Stimulated activated CD8-positive, alpha-beta memory T cell treated with anti-CD3 and anti-CD28 coated beads, Interleukin-2, amount 100 ng/mL, for 1 hour (primary cell): Measurements from ENCODE around the gene LCP2.

Source experiments
- DNase-seq, 2 donors: peaks; one replicate each; pipeline ENCODE4 v3.0.0-alpha.2; 2020; ENCODE audit warnings: low read depth in 2 of 2

The LCP2 gene

DNA sequence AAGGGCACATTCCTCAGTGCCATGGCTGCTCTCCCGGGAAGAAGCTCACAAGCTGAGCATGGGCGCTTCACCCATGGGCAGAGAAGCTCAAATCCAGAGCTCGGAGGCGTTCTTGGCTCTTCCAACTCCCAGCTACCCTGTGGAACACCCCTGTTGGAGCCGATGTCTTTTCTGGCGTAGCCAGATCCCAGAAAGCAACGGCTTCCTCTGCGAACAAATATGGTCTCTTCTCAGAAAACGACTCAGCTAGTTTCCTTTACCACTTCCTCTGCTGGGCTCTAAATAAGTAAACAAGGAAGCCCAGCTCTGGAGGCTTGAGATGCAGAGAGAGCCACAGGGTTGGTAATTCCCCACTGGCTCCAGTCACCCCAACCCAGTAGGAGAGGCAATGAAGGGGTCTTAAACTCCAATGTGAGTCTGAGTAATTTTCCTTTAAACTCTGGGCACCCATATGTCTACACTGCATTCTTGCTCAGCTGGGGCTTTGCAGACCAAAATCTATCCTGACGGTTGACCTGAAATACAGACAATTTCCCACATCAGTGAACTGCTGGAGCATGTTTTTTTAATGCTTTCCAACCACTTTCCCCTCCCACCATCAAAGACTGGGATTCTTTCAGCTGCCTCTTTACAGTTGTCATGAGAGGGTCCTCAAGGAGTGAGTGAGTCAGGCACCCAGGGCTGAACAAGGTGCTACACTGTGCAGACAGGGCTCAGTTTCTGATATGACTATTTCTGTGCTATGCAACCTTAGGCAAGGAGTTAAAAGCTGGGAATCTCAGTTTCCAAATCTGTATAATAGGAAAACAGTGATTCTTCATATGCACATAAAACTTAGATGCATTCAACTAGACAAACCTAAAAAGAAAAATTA is at the start of gene LCP2:
Gene LCP2 (minus strand): TSS at position 189 of the 874 bp plus-strand sequence. CDS start 166 bp downstream, at position 23.
- peak in 1 of 2 donors; percentile 38 for DNase-seq

DNA sequence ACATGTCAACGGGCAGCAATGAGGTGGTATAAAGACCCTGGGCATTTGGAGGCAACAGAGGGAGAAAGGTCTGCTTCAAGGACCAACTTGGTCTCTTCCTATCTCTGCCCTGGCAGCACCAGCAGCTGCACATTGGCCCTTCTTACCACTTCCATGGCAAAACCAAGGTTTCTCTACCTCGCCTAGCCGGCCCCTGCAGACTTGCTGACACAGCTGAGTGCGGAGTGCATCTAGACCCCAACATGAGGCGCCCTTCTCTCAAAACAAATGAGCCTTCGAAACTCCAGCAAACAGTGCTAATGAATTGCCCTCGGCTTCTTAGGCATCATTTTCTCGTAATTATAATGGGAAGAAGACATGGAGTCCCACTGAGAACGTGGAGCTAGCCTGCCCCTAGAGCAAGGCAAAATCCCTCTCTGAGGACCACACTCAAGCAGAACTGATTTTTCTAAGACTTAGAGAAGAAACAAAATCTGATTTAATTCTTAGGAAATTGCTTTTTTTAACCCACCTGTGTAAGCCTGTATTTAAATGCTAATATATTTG is 49.5 kb upstream of the LCP2 start:
- no peak for DNase-seq

DNA sequence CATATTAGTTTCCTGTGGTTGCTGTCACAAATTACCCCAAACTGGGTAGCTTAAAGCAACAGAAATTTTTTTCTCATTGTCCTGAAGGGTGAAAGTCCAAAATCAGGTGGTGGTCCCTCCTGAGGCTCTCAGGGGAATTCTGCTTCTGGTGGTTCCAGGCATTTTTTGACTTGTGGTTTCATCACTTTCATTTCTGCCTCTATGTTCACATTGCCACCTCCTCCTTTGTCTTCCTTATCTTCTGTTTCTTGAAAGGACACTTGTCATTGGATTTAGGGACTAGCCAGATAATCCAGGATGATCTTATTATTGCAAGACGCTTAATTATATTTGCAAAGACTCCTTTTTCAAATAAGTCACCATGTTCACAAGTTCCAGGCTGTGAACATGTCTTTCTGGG is 48.4 kb upstream of the LCP2 start:
- DNase-seq, result no peak

DNA sequence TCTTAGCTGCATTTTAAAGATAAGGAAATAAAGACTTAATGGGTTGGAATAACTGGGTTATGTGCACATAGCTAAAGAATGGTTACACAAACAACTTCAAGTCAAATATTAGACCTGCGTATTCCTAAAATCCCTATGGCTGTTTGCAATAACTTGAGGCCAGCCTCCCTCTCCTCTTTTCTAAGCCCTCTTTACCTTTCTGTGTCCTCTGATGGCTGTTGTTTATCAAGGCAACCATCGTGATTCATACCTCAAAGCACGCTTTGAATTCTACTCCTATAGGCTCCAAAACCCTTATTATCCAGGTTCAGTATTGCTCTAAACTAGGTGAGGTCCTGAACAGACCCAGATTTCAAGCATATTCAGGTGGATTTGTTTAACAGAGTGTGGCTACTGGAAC is 45.6 kb upstream of the LCP2 start:
- no peak for DNase-seq

DNA sequence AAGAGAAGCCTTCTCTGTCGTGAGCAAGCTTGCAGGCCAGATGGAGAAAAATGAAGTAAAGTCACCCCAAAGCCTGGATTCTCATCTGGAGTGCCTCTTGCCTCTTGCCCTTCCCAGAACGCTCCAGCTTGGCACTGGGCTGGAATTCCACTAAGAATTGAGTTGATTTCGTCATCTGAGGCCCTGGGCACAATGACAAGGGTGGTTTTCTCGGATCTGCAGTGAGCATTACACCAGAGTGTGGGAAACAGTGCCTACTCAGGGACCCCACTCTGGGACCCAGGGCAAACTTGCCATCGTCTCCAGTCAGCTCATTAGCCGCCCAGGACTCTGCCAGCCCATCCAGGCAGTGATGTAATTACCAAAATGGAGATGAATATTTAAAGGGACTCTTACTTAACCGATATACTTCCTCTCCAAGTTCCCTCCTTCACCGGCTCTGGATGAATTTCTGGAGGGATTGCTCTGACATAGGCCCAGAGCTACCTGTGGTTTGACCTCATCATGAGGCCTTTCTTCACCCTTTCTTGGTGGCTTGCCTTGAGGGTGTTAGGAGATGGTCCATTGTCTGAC is 44.7 kb upstream of the LCP2 start:
- DNase-seq, result no peak

DNA sequence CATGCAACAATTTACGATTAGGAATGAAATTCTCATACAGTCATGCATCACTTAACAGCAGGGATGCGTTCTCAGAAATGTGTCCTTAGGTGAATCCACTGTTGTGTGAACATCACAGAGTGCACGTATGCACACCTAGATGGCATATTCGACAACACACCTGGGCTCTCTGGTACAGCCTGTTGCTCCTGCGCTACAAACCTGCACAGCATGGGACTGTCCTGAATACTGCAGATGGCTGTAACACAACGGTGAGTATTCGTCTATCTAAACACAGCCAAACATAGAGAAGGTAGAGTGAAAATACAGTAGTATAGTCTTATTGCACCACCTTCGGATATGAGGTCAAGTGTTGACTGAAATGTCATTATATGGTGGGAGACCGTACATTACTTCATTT is 44.0 kb upstream of the LCP2 start:
- DNase-seq, result no peak

DNA sequence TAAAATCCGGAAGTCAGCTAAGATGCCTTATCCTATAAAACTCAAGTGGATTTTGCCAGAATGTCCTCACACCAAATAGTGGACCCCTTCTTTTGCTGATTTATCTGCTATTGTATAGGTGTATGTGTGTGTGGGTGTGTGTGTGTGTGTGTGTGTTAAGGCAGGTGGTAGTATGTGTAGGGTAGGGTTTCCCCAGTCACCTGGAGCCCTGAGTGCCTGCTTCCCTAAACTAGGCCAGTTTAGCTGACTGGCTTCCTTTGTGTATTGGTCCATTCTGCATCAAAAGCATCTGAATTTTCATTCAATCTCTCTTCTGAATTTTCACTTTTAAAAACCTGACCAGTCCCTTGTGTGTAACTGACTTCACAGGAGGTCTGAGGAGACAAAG is 42.2 kb upstream of the LCP2 start:
- no peak for DNase-seq

DNA sequence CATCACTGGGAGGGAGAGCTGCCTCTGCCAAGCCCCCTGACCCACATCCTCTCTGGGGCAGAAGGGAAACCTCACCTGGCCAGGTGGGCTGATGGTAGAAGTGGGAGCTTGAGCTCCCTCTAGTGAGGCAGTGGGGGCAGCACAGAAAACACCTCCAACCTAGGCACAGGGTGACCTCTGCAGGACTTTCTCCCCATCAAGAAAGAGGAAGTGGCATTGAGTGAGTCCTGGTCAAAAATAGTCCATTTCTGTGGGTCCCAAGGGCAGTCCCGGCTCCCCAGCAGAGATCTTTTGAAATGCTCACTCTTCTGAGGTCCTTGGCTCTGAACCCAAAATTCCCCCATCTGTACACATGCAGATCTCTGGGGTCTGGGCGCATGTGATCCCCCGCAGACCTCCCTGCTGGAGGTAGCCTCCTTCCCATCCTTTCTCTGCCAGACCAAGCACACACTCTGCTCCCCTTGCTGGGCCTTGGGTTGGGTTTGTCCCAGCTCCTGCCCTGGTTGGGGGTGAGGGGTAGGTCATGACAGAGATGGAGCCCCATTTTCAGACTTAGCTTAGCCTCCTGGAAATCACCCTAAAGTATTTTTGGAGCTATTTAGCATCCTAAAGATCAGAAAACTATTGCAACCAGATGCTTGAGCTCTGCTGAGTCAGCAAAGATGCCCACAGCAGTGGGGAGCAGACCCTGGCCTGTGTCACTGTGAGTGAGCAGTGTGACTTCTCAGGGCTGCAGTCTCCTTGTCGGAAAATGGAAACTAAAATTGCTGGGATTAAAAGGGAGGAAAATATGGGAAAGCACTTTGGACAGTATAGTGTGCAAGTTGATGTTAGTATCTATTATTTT is 41.6 kb upstream of the LCP2 start:
- peak; percentile 20 to 40 for DNase-seq

DNA sequence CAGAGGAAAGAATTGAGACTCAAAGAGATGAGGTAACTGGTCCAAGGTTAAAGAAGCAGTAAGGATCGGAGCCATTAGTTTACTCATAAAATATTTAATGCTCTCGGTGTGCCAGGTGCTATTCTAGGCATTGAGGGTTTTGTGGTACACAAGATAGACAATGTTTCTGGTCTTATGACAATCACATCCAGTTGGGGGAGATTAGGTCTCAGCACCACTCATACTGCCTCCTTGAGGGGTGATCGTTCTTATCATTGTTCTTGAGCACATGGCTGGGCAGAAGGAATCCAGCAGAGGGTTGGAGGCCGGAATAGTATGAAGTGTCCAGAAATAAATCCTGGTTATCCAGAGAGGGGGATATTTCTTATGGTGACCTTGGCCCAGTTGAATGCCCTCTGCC is 40.7 kb upstream of the LCP2 start:
- DNase-seq, result no peak

DNA sequence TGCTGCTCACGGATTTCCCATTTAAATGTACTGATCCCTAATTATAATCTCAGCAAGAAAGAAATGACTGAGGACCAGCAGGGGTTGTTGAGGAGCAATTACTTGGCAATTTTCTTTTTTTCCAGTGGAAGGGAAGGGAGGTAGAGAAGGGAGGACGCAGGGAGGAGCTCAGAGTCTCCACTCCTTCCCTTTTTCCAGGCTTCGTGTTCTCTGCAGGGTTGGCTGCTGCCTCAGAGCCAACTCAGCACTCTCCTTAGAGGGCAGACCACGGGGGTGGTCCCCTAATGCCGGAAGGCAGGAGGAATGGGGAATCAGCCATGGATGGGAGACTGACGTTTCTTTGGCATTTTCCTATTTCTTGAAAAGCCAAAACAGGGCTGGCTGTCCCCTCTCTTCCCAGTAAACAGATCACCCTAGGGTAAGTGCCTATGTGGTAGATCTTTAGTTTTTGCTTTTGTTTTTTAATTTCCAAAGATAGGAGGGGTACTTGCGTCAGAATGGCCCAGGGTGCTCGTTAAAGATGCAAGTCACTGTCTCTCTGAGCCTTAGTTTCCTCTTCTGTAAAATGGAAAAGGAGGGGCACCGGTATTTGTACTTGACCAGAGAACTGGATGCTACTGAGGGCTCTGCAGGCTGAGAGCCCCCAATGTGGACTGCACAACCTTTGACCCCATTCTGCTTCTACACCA is 39.6 kb upstream of the LCP2 start:
- no peak for DNase-seq

DNA sequence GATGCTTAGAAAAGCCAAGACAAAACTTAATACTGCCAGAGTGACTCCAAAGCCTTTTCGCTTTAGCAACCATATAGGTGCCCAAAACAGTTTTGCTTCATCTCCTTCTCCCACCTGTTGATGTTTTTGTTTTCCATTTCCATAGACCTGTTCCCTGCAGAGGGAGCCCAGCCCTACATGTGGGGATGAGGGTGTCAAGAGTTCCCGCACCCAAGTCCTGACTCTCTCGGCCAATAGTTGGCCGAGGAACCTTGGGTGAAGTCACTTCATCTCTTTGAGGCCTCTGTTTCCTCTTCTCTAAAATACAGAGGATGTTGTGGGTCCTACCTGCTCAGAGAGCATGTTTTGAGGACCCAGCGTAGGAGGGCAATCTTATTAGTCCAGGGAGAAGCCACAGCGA is 38.5 kb upstream of the LCP2 start:
- no peak for DNase-seq

DNA sequence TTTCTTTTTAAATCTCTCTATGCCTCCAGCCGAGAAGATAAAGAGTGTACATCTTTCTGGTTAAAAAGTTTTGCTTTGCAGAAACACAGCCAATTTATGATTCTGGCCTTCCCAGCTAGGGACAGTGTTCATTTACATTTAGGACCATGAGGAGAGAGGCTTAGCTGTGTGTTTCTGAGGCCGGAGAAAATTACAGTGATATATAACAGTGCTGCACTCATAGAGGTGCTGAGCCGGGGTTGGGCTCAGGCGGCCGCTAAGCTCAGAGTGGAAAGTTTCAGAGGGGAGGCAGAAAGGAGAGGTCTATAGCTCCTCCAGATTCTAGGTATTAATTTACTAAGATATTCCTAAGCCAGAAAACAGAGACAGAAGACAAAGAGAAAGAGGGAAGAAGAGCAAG is 37.0 kb upstream of the LCP2 start:
- no peak for DNase-seq

DNA sequence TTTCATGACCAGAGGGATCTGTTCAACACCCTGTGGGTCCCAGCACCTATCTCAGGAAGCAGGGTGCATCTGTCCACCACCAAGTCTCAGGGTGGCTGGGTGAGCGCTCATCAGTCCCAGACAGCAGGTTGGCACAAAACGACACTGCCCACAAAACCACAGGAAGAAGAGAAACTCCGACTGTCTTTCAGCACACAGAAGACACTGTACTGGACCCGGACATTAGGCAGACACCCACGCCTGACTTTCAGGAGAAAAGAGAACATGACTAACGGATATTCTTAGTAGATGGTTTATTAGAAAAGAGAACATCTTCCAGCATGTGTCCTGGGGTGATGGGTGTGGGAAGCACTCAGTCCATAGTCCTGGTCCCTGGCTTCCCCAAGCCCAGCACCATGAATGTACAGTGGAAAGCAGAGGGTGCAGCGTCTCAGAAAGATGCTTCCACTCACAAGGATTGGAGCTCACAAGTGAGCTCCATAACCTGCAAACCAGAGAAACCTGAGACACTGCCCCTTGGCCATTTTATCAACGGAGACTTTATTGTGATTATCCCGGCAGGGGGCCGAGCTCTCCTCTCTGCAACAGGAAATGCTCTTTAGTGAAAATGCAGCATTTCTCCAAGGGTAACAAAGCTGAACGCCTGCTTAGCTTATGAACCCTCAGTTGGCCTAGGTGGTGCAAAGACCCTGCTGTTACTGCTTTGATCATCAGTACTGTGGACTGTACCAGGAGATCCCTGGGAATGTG is 35.8 kb upstream of the LCP2 start:
- peak; percentile 43 to 51 for DNase-seq

DNA sequence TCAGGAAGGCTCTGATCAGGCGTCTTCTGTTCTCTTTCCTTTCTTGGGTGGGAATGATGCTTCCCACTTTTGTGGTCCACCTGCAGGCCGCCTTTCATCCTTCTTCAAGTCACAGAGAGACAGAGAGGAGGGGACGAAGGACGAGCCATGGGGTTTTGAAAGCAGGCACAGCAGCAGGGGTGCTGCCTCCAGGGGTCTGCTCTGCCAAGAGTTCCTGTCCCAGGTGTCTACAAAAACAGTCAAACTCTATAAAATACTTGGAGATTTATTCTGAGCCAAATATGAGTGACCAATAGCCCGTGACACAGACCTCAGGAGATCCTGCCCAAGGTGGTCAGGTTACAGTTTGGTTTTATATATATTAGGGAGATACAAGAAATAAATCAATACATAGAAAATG is 34.5 kb upstream of the LCP2 start:
- no peak for DNase-seq

DNA sequence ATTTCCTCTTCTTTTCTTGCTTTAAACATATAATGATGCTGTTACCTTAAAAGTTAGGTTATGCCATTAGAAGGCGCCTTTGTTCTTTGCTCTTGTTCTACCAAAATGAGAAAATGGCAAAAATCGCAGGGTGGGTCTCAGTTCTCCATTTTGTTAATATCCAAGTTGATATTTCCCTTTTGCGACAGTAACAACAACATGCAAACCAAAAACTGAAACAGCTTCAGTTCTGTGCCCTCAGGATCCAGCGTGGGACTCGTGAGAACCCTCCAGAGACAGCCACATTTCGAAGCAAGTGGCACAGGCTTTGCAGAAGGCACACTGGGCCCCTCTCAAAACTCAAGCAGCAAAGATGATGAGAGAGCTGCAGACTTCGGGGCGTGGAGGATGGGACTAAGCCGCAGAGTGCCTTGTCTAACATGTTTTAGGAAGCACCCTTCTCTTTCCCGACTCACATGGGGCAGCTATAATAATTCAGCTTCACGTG is 33.0 kb upstream of the LCP2 start:
- no peak for DNase-seq

DNA sequence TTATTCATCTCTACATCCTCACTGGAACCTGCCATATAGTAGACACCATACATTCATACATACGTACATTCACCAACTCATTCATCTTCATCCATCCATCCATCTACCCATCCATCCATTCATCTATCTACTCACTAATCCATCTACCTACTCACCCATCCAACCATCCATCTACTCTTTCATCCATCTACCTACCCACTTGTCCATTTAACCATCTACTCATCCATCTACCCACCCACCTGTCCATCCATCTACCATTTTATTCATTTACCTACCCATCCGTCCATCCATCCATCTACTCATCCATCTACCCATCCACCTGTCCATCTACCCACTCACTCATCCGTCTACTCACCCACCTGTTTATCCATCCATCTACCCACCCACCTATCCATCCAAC is 31.9 kb upstream of the LCP2 start:
- no peak for DNase-seq

DNA sequence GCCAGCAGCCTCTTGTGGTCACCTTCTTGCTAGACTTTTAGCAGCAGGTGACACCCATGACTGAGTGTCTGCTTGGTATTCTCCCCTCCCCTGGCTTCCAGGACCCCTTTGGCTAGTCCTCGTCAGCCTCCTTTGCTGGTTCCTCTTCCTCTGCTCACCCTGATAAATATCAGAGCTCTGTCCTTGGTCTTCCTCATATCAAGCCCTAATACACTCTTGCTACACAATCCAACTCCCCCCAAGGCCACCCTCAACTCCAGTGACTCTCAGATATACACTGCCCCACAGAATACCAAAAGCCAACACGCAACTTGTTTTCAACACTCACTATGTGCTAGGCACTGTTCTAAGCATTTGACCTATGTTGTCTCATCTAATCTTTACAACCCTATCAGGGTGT is 30.3 kb upstream of the LCP2 start:
- no peak for DNase-seq

DNA sequence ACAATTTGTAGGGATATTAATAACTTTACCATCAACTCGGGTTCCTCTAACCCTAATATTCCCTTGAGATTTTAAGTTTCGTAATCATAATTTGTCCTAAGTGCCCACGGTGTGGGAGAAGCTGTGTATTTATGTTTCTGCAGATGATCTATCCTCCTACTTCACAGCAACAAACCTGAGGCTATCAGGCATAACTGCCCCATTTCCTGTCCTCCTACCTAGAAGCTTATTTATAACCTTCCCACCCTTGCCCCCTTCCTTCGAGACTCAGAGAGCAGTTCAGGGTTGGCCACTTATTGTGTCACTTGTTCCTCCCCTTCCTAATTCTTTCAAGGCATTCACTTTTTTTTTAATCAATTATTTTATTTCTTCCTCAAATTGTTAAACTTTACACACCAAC is 29.6 kb upstream of the LCP2 start:
- DNase-seq, result no peak

DNA sequence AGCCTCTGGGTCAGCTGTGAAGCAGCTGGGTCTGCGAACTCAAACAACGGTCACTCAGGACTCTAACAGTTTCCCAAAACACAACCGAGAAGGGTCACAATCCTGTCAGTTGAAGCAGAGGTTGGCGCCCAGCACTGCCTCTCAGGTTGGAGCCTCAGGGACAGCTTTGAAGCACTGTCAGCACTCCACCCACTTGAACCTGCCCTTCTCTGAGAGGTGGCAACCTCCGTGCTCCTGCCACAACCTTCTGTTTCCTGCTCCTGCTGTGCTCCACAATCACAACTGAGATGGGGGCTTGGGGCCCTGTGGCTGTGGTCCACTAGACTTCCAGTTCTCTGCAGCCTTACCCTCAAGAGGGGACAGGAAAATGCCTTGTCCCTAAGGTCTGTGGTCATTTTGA is 21.7 kb upstream of the LCP2 start:
- no peak for DNase-seq

DNA sequence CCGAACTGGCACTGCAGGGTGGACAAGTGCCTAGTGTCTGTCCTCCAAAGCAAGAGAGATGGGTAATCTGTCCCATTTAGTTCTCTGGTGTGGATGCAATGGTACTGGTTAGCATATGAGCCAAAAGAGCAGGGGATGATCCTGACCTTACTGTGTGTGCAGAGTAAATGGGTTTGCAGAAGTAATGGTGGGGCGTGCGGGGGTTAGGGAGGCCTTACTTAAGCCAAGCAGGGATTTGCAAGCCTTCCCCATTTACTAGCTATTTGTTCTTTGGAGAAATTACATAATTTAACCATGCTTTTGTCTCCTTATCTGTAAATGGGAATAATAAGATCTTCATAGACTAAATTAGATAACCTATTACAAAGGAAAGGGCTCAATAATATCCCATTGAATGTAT is 19.9 kb upstream of the LCP2 start:
- DNase-seq, result no peak

DNA sequence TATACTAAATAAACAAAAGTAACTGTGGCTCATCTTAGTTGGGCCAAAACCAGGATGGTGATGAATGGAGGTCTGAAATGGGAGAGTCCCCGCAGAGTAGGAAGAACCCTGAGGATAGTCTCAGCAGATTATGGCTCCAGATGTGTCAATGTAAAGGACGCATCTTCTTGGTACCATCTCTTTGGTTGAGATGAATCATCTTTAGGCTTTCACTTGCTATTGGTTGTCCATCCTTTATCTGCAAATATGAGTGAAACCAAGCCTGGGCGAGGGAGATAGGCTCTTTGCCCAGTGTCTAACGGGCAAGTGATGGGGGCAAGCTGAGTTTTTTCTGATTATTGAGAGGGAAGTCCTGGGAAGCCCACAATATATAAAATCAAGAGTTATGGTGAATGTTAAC is 19.4 kb upstream of the LCP2 start:
- DNase-seq, result no peak
